PC-9 (cell line): ENCODE measurements around the gene MIF. TPM values are rescaled to one million over a fixed set of nuclear protein-coding genes. Genes with fewer than 3 reads are reported as not detected.

Source experiments
- BruUV-seq: library from RNA; stranded (reverse); fragments of 400-500 nt; replicated peaks from 2 replicates; lab custom pipeline; 2021; lab: Mats Ljungman, UMichigan
- CTCF ChIA-PET: fragments of 300-600 bp; sonication (Branson Sonifier 250); formaldehyde crosslinking; loops from one replicate; lab custom pipeline; 2022; ENCODE audit warnings: antibody characterized with exemption; lab: Charles Lee
- POLR2A ChIA-PET: fragments of 300-600 bp; sonication (Branson Sonifier 250); formaldehyde crosslinking; loops from one replicate; lab custom pipeline; 2022; ENCODE audit warnings: antibody characterized with exemption; ENCODE audit not compliant: unreplicated experiment; lab: Charles Lee
- DNase-seq, 2 experiments: peaks; one replicate each; pipeline versions ENCODE4 v3.0.0 to v3.0.0-alpha.2; 2015 to 2022; ENCODE audit warnings: mixed read lengths in 1 of 2
- H2AFZ ChIP-seq: fragments of 200-600 bp; sonication (generic); 2 replicates; pipeline ENCODE4 v1.8.1; 2017; ENCODE audit warnings: antibody characterized with exemption
- H3F3A ChIP-seq: fragments of 200-600 bp; sonication (generic); 2 replicates; pipeline ENCODE4 v1.8.1; 2017; ENCODE audit warnings: antibody characterized with exemption, mild to moderate bottlenecking, low read depth; ENCODE audit not compliant: insufficient read depth
- H3K27ac ChIP-seq: fragments of 200-600 bp; sonication (generic); 2 replicates; pipeline ENCODE4 v1.6.1; 2016; ENCODE audit warnings: mixed run types
- H3K27me3 ChIP-seq: fragments of 200-600 bp; sonication (generic); 2 replicates; pipeline ENCODE4 v1.6.1; 2016; ENCODE audit warnings: low read depth, mixed run types; ENCODE audit not compliant: insufficient read depth
- H3K36me3 ChIP-seq: fragments of 200-600 bp; sonication (generic); 2 replicates; pipeline ENCODE4 v1.6.1; 2016; ENCODE audit warnings: low read depth, mixed run types
- H3K4me1 ChIP-seq: fragments of 200-600 bp; sonication (generic); replicated peaks from 2 replicates; pipeline ENCODE4 v1.6.1; 2016; ENCODE audit warnings: mixed run types; ENCODE audit not compliant: insufficient read depth
- H3K4me2 ChIP-seq: fragments of 200-600 bp; sonication (generic); 2 replicates; pipeline ENCODE4 v1.6.1; 2017; ENCODE audit warnings: mixed run types
- H3K4me3 ChIP-seq: fragments of 200-600 bp; sonication (generic); 2 replicates; pipeline ENCODE4 v1.6.1; 2016; ENCODE audit warnings: mixed run types
- H3K79me2 ChIP-seq: fragments of 200-600 bp; sonication (generic); 2 replicates; pipeline ENCODE4 v1.6.1; 2017; ENCODE audit warnings: low read depth, mixed run types
- H3K9me2 ChIP-seq: fragments of 200-600 bp; sonication (generic); 2 replicates; pipeline ENCODE4 v1.8.1; 2017; ENCODE audit warnings: mild to moderate bottlenecking; ENCODE audit not compliant: insufficient read depth
- H3K9me3 ChIP-seq: fragments of 200-600 bp; sonication (generic); 2 replicates; pipeline ENCODE4 v1.8.1; 2016; ENCODE audit warnings: low read depth; ENCODE audit not compliant: insufficient read depth
- H4K20me1 ChIP-seq: fragments of 200-600 bp; sonication (generic); 2 replicates; pipeline ENCODE4 v1.8.1; 2017; ENCODE audit not compliant: insufficient read depth
- EZH2 ChIP-seq: fragments of 200-600 bp; sonication (generic); IDR thresholded peaks from 2 replicates; pipeline ENCODE4 v1.8.0; 2017; ENCODE audit warnings: antibody characterized with exemption, low read depth
- intact Hi-C: fragments of 100-400 bp; cut with micrococcal nuclease; formaldehyde crosslinking; loops from one replicate; pipeline ENCODE4 v1.10.0; 2022; ENCODE audit not compliant: unreplicated experiment
- total RNA-seq: library from RNA; stranded (reverse); gene quantifications from 2 replicates; pipeline ENCODE4 v1.2.3, GENCODE V29; 2021
- TF ChIP-seq, protein P1 (sequence below): fragments of 200-600 bp; sonication (generic); conservative IDR thresholded peaks from 2 replicates; pipeline ENCODE4 v1.6.1; 2017; ENCODE audit warnings: mixed run types, antibody characterized with exemption, mild to moderate bottlenecking, moderate library complexity

Gene MIF
- total RNA-seq, 1 experiment from 2014 or later = 695 TPM

DNA sequence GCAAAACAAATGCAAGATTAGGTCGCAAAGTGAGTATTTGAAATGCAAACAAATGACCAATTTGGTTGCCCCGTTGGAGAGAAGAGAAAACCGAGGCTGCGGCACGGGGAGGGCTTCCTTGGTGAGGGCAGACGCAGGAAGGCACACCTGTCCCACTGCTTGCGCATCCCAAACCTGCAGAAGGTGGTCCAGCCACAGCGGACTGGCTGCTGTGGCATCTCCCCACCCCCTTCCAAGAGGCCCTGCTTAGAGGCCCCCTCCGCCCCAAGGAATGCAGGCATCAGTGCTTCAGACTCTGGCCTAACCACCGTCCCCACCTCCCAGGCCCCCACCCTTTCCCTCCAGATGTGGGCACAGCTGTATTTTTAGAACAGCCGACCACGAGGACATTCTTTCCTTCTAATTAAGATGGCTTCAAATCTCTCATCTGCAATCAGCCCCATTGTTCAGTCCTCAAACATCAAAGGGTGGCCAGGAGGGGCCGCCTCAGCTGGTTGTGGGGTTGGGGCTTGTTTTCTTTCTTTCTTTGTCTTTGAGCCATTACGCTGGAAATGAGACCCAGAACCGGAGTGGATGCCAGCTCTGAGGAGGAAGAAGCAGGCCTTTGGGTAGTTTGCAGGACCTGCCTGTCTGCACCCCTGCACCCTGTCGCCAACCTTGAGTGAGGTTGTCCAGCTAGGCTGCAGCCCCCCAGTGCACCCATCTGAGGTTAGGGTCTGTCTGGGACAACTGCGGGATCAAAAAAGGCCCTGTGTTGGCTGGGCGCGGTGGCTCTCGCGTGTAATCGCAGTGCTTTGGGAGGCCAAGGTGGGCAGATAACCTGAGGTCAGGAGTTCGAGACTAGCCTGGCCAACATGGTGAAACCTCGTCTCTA is 46.0 kb upstream of the MIF start:
- Histone ChIP-seq H3K9me3 (no peaks in the 10 kb centered on the region), H3K4me1 (peaks cover 10% of the 10 kb centered on the region; the same call in 1 of the 2 replicates), H3K79me2 (no peaks in the 10 kb centered on the region), H3K27ac (no peak overlapping the region), H3K4me3 (no peak overlapping the region), H2AFZ (no peak overlapping the region), H3K9me2 (no peaks in the 10 kb centered on the region), H3K27me3 (no peaks in the 10 kb centered on the region), H3K36me3 (no peaks in the 10 kb centered on the region), H3F3A (peaks cover 4% of the 10 kb centered on the region; the same call in 1 of the 2 replicates), H4K20me1 (no peaks in the 10 kb centered on the region), H3K4me2 (no peak overlapping the region)
- no peak for DNase-seq
- no TSS peak for BruUV-seq
- POLR2A ChIA-PET = no interaction called here
- CTCF ChIA-PET = no interaction called here
- intact Hi-C loops = loop anchor here (5.0 kb wide), 1 partner anchor 306 kb away; no protein-coding TSS in a partner anchor
- TF ChIP-seq EZH2 = no peak
- TF ChIP-seq, protein P1, sequence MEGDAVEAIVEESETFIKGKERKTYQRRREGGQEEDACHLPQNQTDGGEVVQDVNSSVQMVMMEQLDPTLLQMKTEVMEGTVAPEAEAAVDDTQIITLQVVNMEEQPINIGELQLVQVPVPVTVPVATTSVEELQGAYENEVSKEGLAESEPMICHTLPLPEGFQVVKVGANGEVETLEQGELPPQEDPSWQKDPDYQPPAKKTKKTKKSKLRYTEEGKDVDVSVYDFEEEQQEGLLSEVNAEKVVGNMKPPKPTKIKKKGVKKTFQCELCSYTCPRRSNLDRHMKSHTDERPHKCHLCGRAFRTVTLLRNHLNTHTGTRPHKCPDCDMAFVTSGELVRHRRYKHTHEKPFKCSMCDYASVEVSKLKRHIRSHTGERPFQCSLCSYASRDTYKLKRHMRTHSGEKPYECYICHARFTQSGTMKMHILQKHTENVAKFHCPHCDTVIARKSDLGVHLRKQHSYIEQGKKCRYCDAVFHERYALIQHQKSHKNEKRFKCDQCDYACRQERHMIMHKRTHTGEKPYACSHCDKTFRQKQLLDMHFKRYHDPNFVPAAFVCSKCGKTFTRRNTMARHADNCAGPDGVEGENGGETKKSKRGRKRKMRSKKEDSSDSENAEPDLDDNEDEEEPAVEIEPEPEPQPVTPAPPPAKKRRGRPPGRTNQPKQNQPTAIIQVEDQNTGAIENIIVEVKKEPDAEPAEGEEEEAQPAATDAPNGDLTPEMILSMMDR = no peak

DNA sequence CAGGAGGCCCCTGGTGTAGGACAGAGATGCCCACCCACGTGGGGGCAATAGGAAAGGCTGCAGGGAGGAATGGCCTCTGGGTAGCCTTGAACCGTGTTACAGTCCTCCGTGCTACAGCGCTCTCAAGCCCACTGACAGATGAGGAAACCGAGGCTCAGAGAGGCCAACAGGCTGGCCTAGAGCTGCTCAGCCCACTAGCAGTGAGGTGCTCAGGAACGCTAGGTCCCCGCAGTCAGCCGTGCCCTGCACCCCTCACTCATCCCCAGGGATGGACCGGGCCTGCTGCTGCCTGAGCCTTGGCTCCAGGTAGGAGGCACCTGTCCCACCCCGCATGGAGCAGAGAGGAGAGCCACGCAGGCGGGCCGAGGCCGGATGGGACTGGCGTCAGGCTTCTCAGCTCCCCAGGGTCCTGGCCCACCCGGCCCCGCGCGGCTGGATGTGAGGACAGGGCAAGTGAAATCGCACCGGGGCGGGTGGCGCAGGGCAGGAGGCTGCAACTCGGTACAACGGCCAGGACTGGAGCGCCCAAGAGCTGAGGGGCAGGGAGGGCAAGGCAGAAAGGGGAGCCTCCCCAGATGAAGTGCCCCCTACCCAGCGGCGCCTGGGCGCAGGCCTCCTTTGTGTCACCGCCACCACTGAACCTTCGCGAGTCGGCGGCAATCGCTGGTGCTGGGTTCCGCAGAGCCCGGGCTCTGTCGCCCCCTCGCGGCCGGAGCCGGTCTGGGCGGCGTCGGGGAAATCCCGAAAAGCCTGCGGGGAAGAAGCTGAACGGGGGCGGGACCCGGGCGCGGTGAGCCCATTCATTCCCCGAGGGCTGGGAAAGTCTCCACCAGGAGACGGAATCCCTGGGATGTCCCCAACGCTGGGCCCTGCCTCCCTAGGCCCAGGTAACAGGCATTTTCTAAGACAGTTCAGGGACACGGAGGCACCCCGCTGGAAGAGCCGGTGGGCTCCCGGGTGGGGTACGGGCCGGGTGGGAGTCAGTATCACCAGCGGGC is 44.9 kb upstream of the MIF start:
- DNase-seq = peak; percentile 51 to 84

More for the DNA sequence above, 44.9 kb upstream of the MIF start:
- no peaks in the 10 kb centered on the region for H3K27me3 ChIP-seq
- ChIA-PET POLR2A (interaction anchor here (0.5 to 0.7 kb wide), 2 partner anchors 99 to 472 kb away, joined by 4 read pairs; no protein-coding TSS in a partner anchor), CTCF (interaction anchor here (0.6 to 1.1 kb wide), 4 partner anchors 78 to 281 kb away, joined by 4 to 10 read pairs (median 4); partner anchors contain the start of gene CHCHD10)
- no TSS peak for BruUV-seq
- H4K20me1 ChIP-seq = no peaks in the 10 kb centered on the region
- H3K4me3 ChIP-seq = no peak overlapping the region
- intact Hi-C loops = loop anchor here (5.0 kb wide), 1 partner anchor 307 kb away; no protein-coding TSS in a partner anchor
- no peaks in the 10 kb centered on the region for H3K9me3 ChIP-seq
- no peak for TF ChIP-seq EZH2
- TF ChIP-seq, protein P1 = peak; percentile 91
- H3K4me2 ChIP-seq = peak overlapping the region; percentile 49
- peaks cover 4% of the 10 kb centered on the region; the same call in 1 of the 2 replicates for H3F3A ChIP-seq
- peaks cover 13% of the 10 kb centered on the region; the same call in 1 of the 2 replicates for H3K4me1 ChIP-seq
- no peaks in the 10 kb centered on the region for H3K9me2 ChIP-seq
- H3K27ac ChIP-seq = no peak overlapping the region
- H3K79me2 ChIP-seq = no peaks in the 10 kb centered on the region
- H3K36me3 ChIP-seq = no peaks in the 10 kb centered on the region
- H2AFZ ChIP-seq = no peak overlapping the region
